Neural progenitor cell (in vitro differentiated cells): Measurements from ENCODE around the gene MYOM1.

Experiments
- EZH2 ChIP-seq: fragments of 200-600 bp; sonication (generic); IDR thresholded peaks from 2 replicates; pipeline ENCODE4 v1.6.1; 2017; ENCODE audit warnings: antibody characterized with exemption, mild to moderate bottlenecking, moderate library complexity
- EZH2phosphoT487 ChIP-seq: fragments of 200-600 bp; sonication (generic); IDR thresholded peaks from 2 replicates; pipeline ENCODE4 v1.6.1; 2017; ENCODE audit warnings: antibody characterized with exemption
- TF ChIP-seq, protein P1 (sequence below): fragments of 200-600 bp; sonication (generic); IDR thresholded peaks from 2 replicates; pipeline ENCODE4 v1.5.1; 2017; ENCODE audit warnings: antibody characterized with exemption, mild to moderate bottlenecking

GRCh38 chr18:3036108-3036507, 183.7 kb downstream of the MYOM1 start:
- TF ChIP-seq, protein P1, sequence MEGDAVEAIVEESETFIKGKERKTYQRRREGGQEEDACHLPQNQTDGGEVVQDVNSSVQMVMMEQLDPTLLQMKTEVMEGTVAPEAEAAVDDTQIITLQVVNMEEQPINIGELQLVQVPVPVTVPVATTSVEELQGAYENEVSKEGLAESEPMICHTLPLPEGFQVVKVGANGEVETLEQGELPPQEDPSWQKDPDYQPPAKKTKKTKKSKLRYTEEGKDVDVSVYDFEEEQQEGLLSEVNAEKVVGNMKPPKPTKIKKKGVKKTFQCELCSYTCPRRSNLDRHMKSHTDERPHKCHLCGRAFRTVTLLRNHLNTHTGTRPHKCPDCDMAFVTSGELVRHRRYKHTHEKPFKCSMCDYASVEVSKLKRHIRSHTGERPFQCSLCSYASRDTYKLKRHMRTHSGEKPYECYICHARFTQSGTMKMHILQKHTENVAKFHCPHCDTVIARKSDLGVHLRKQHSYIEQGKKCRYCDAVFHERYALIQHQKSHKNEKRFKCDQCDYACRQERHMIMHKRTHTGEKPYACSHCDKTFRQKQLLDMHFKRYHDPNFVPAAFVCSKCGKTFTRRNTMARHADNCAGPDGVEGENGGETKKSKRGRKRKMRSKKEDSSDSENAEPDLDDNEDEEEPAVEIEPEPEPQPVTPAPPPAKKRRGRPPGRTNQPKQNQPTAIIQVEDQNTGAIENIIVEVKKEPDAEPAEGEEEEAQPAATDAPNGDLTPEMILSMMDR, result no peak
- TF ChIP-seq EZH2phosphoT487, result no peak
- TF ChIP-seq EZH2, result no peak
